OCI-LY3 (cell line): ENCODE results near the gene PTPRD.

Source experiments
- H2AFZ ChIP-seq: fragments of 200-600, 300-600 bp; shearing (Covaris generic); 2 replicates; pipeline ENCODE4 v1.6.0; 2014; ENCODE audit warnings: antibody characterized with exemption, low read depth, low read length
- H3K27ac ChIP-seq: fragments of 200-600, 300-600 bp; sonication (generic); 2 replicates; pipeline ENCODE4 v1.5.1; 2014; ENCODE audit warnings: mild to moderate bottlenecking, low read length, moderate library complexity, mixed read lengths
- H3K27me3 ChIP-seq: fragments of 200-600, 300-600 bp; sonication (generic); 2 replicates; pipeline ENCODE4 v1.6.1; 2014; ENCODE audit warnings: low read depth, low read length, mixed read lengths
- H3K36me3 ChIP-seq: fragments of 200-600, 300-600 bp; sonication (generic); replicated peaks from 2 replicates; pipeline ENCODE3; 2014; ENCODE audit warnings: low read depth, low read length, mixed read lengths
- H3K4me1 ChIP-seq: fragments of 300-600, 200-600 bp; sonication (generic); 2 replicates; pipeline ENCODE4 v1.6.1; 2014; ENCODE audit warnings: low read length, mixed read lengths
- H3K4me2 ChIP-seq: fragments of 200-600, 300-600 bp; sonication (generic); 2 replicates; pipeline ENCODE4 v1.6.1; 2014; ENCODE audit warnings: low read length, mixed read lengths
- H3K4me3 ChIP-seq: fragments of 300-600, 200-600 bp; sonication (generic); 2 replicates; pipeline ENCODE4 v1.5.1; 2014; ENCODE audit warnings: antibody characterized with exemption, mild to moderate bottlenecking, low read length, moderate library complexity
- H3K79me2 ChIP-seq: fragments of 300-600, 200-600 bp; shearing (Covaris generic); 2 replicates; pipeline ENCODE4 v1.6.1; 2014; ENCODE audit warnings: mild to moderate bottlenecking, low read length, mixed read lengths
- H3K9ac ChIP-seq: fragments of 300-600, 200-600 bp; shearing (Covaris generic); 2 replicates; pipeline ENCODE4 v1.6.0; 2014; ENCODE audit warnings: mild to moderate bottlenecking, low read length, moderate library complexity
- H3K9me3 ChIP-seq: fragments of 200-600, 300-600 bp; shearing (Covaris generic); 2 replicates; pipeline ENCODE4 v1.6.1; 2014; ENCODE audit warnings: low read length, mixed read lengths; ENCODE audit not compliant: insufficient read depth
- H4K20me1 ChIP-seq: fragments of 200-600, 300-600 bp; sonication (generic); 2 replicates; pipeline ENCODE4 v1.6.1; 2016; ENCODE audit warnings: low read length, mixed read lengths; ENCODE audit not compliant: insufficient read depth
- CTCF ChIP-seq: fragments of 200-600, 300-600 bp; sonication (generic); IDR thresholded peaks from 2 replicates; pipeline ENCODE4 v1.5.1; 2014; ENCODE audit warnings: antibody characterized with exemption, low read length, low read depth
- EZH2phosphoT487 ChIP-seq: fragments of 200-600 bp; shearing (Covaris generic); IDR thresholded peaks from 2 replicates; pipeline ENCODE4 v1.6.1; 2018; ENCODE audit warnings: antibody characterized with exemption, mixed run types, low read depth

The PTPRD gene

GRCh38 chr9:10032166-10032565, 580.6 kb downstream of the PTPRD start:
- no peak overlapping the region for H3K4me3 ChIP-seq
- H3K36me3 ChIP-seq, result no peaks in the 10 kb centered on the region
- no peaks in the 10 kb centered on the region for H3K79me2 ChIP-seq
- no peaks in the 10 kb centered on the region for H3K9me3 ChIP-seq
- TF ChIP-seq EZH2phosphoT487 (no peak), CTCF (no peak)
- H2AFZ ChIP-seq, result no peak overlapping the region
- H3K9ac ChIP-seq, result no peak overlapping the region
- no peaks in the 10 kb centered on the region for H3K27me3 ChIP-seq
- no peaks in the 10 kb centered on the region for H3K4me1 ChIP-seq
- no peak overlapping the region for H3K27ac ChIP-seq
- no peak overlapping the region for H3K4me2 ChIP-seq
- no peaks in the 10 kb centered on the region for H4K20me1 ChIP-seq

- H3K4me2 ChIP-seq, result no peak overlapping the region
- no peak overlapping the region for H3K9ac ChIP-seq
- no peak overlapping the region for H3K27ac ChIP-seq
- no peak overlapping the region for H2AFZ ChIP-seq
- H3K27me3 ChIP-seq, result no peaks in the 10 kb centered on the region
- no peak overlapping the region for H3K4me3 ChIP-seq
- TF ChIP-seq CTCF, result no peak; the same call in 1 of the 2 replicates
- no peak for TF ChIP-seq EZH2phosphoT487
- H3K79me2 ChIP-seq, result no peaks in the 10 kb centered on the region
- H3K36me3 ChIP-seq, result no peaks in the 10 kb centered on the region
- no peaks in the 10 kb centered on the region for H3K4me1 ChIP-seq
- H3K9me3 ChIP-seq, result no peaks in the 10 kb centered on the region
- H4K20me1 ChIP-seq, result no peaks in the 10 kb centered on the region
Observed at GRCh38 chr9:10026443-10026984, 586.3 kb downstream of the PTPRD start.

- Histone ChIP-seq H3K4me1 (peaks cover 4% of the 10 kb centered on the region; the same call in 1 of the 2 replicates), H3K36me3 (no peaks in the 10 kb centered on the region), H2AFZ (no peak overlapping the region), H3K4me3 (no peak overlapping the region), H3K27ac (no peak overlapping the region), H3K79me2 (no peaks in the 10 kb centered on the region), H3K9me3 (no peaks in the 10 kb centered on the region), H4K20me1 (no peaks in the 10 kb centered on the region), H3K9ac (no peak overlapping the region), H3K4me2 (no peak overlapping the region), H3K27me3 (no peaks in the 10 kb centered on the region)
- TF ChIP-seq EZH2phosphoT487, result no peak
- no peak for TF ChIP-seq CTCF
Observed at GRCh38 chr9:10015755-10016154, 597.0 kb downstream of the PTPRD start.

GRCh38 chr9:10014889-10015288, 597.9 kb downstream of the PTPRD start:
- Histone ChIP-seq H3K27me3 (no peaks in the 10 kb centered on the region), H3K27ac (no peak overlapping the region), H2AFZ (no peak overlapping the region), H3K9me3 (no peaks in the 10 kb centered on the region), H3K4me3 (no peak overlapping the region), H3K79me2 (no peaks in the 10 kb centered on the region), H3K9ac (no peak overlapping the region), H3K4me1 (peaks cover 4% of the 10 kb centered on the region; the same call in 1 of the 2 replicates), H3K4me2 (no peak overlapping the region), H3K36me3 (no peaks in the 10 kb centered on the region), H4K20me1 (no peaks in the 10 kb centered on the region)
- TF ChIP-seq EZH2phosphoT487, result no peak

- H3K79me2 ChIP-seq, result no peaks in the 10 kb centered on the region
Observed at GRCh38 chr9:10009401-10009800, 603.4 kb downstream of the PTPRD start.

More at GRCh38 chr9:10009401-10009800, 603.4 kb downstream of the PTPRD start:
- H4K20me1 ChIP-seq, result no peaks in the 10 kb centered on the region
- H3K27ac ChIP-seq, result no peak overlapping the region
- no peaks in the 10 kb centered on the region for H3K9me3 ChIP-seq
- H2AFZ ChIP-seq, result no peak overlapping the region
- no peak overlapping the region for H3K4me2 ChIP-seq
- no peaks in the 10 kb centered on the region for H3K4me1 ChIP-seq
- no peak overlapping the region for H3K9ac ChIP-seq
- TF ChIP-seq CTCF (no peak), EZH2phosphoT487 (no peak)
- no peaks in the 10 kb centered on the region for H3K36me3 ChIP-seq
- H3K27me3 ChIP-seq, result no peaks in the 10 kb centered on the region
- no peak overlapping the region for H3K4me3 ChIP-seq
